HepG2 (cell line): Measurements from ENCODE around the gene ZFHX3. TPM values are rescaled to one million over a fixed set of nuclear protein-coding genes. Genes with fewer than 3 reads are reported as not detected.

Experiments
- ARID5B ChIP-seq: IDR thresholded peaks from 2 replicates; pipeline ENCODE4 v1.4.0; 2020; ENCODE audit warnings: mild to moderate bottlenecking, missing genetic modification reagents
- ATF7 ChIP-seq, 2 experiments: fragments of 450-650 bp in 1 of 2; sonication (generic) in 1 of 2; formaldehyde crosslinking in 1 of 2; IDR thresholded peaks; 2 replicates each; pipeline versions ENCODE4 v1.4.0 to v1.6.1; 2016 to 2020; ENCODE audit warnings: antibody characterized with exemption in 1 of 2, mild to moderate bottlenecking in 1 of 2, missing genetic modification reagents in 1 of 2
- BRCA1 ChIP-seq: sonication (generic); formaldehyde crosslinking; IDR thresholded peaks from 2 replicates; pipeline ENCODE4 v1.4.0; 2020; ENCODE audit warnings: missing genetic modification reagents
- CREB1 ChIP-seq, 2 experiments: fragments of 450-650 bp in 1 of 2; IDR thresholded peaks; 2 replicates each; pipeline ENCODE4 v1.6.1; 2016 to 2017; ENCODE audit warnings: control low read depth in 1 of 2, mild to moderate bottlenecking in 1 of 2, missing compliant biosample characterization in 1 of 2, missing genetic modification characterization in 1 of 2
- DR1 ChIP-seq: sonication (generic); formaldehyde crosslinking; IDR thresholded peaks from 2 replicates; pipeline ENCODE4 v1.8.0; 2021; ENCODE audit warnings: mild to moderate bottlenecking, missing genetic modification reagents, inconsistent platforms
- HNF1B ChIP-seq: sonication (generic); formaldehyde crosslinking; IDR thresholded peaks from 2 replicates; pipeline ENCODE4 v1.5.1; 2020; ENCODE audit warnings: mild to moderate bottlenecking, moderate library complexity, missing genetic modification reagents
- IKZF5 ChIP-seq: IDR thresholded peaks from 2 replicates; pipeline ENCODE4 v1.6.1; 2018; ENCODE audit warnings: missing genetic modification reagents, mild to moderate bottlenecking, missing compliant biosample characterization
- KDM4B ChIP-seq: sonication (generic); formaldehyde crosslinking; IDR thresholded peaks from 2 replicates; pipeline ENCODE4 v1.4.0; 2020; ENCODE audit warnings: missing genetic modification reagents
- POLR2G ChIP-seq: fragments of 200-400 bp; formaldehyde crosslinking; IDR thresholded peaks from 2 replicates; pipeline ENCODE4 v1.6.1; 2018; ENCODE audit warnings: mild to moderate bottlenecking, low read depth, low read length, moderate library complexity
- ZBTB10 ChIP-seq: sonication (generic); formaldehyde crosslinking; IDR thresholded peaks from 2 replicates; pipeline ENCODE4 v1.4.0; 2020; ENCODE audit warnings: missing genetic modification reagents, borderline replicate concordance
- ZEB1 ChIP-seq: IDR thresholded peaks from 2 replicates; pipeline ENCODE4 v1.6.1; 2012; ENCODE audit warnings: mild to moderate bottlenecking, low read depth, inconsistent platforms; ENCODE audit not compliant: insufficient replicate concordance
- ZNF101 ChIP-seq: sonication (generic); formaldehyde crosslinking; IDR thresholded peaks from 2 replicates; pipeline ENCODE4 v1.4.0; 2020; ENCODE audit warnings: mild to moderate bottlenecking, low read depth, missing genetic modification reagents, borderline replicate concordance
- ZNF543 ChIP-seq: sonication (generic); formaldehyde crosslinking; IDR thresholded peaks from 2 replicates; pipeline ENCODE4 v1.4.0; 2020; ENCODE audit warnings: mild to moderate bottlenecking, missing genetic modification reagents
- ZNF552 ChIP-seq: sonication (generic); formaldehyde crosslinking; IDR thresholded peaks from 2 replicates; pipeline ENCODE4 v1.9.0; 2022; ENCODE audit warnings: missing genetic modification reagents, mild to moderate bottlenecking, borderline replicate concordance
- ZNF678 ChIP-seq: sonication (generic); formaldehyde crosslinking; IDR thresholded peaks from 2 replicates; pipeline ENCODE4 v1.4.0; 2020; ENCODE audit warnings: mild to moderate bottlenecking, missing genetic modification reagents
- ZNF773 ChIP-seq: sonication (generic); formaldehyde crosslinking; IDR thresholded peaks from 2 replicates; pipeline ENCODE4 v1.4.0; 2020; ENCODE audit warnings: missing genetic modification reagents, borderline replicate concordance
- polyA plus RNA-seq, 8 experiments: library from polyadenylated mRNA; depleted of rRNA in 3 of 8; stranded (reverse) in 7 of 8; unstranded in 1 of 8; fragments of >200 nt; fragmentation: Illumina TruSeq in 4 of 8; extraction: Trizol in 4 of 8; gene quantifications; 2 replicates each; pipeline versions ENCODE4 v1.2.1 to v1.2.3, GENCODE V29; 2011 to 2016; ENCODE audit warnings: low read depth in 4 of 8, missing spikeins in 1 of 8, mixed read lengths in 1 of 8; ENCODE audit not compliant: insufficient read depth in 1 of 8
- total RNA-seq, 5 experiments: library from RNA; depleted of rRNA; stranded (reverse); fragments of >200 nt; fragmentation: Illumina TruSeq; extraction: Trizol; gene quantifications; 2 replicates each; pipeline ENCODE4 v1.2.3, GENCODE V29; 2016; ENCODE audit warnings: low read depth in 1 of 5

ZFHX3 gene
- total and polyA plus RNA-seq, 2 of the 13 experiments (the other 11 are each of a cell fraction or from before 2014, with no cell fraction given): 5.0 to 6.0 TPM

DNA sequence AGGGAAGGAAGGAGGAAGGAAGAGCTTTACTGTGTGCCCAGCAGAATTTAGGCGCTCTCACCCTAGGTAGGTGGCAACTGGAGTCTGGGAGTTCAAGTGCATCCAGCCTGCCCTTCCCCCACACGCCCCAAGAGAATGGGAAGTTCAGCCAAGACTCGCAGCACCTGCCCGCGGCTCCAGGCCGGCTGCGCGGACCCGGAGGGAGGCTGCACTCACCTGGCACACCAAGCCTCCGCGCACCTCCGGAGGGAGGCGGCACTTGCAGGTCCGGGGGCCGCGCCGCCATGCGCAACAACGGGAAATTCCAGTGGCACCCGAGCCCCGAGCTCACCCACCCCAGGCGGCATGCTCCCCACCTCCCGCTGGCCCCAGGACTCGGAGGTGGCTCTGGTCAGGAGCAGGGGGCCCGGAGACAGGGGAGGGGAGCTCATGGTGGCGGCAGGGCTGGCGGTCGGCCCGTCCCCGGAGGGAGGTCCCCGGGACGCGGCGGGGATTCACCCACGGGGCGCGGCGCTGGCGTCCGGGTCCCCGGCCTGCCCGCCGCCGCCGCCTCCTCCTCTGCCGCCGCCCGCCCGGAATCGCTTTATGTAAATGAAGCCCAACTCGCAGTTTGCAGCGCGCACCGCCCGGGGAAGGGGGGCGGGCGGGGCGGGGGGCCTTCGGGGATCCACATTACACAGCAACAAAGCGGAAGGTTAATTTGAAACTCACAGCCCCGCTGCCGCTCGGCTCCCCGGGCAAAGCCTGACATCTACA, at the start of gene ZFHX3 (continued):
- TF ChIP-seq DR1 (no peak), ARID5B (CRISPR knock-in tag) (peak; percentile 67), ZNF101 (no peak), CREB1 (IDR thresholded peaks at IDR 0.05) (no peak), CREB1 (CRISPR knock-in tag; IDR thresholded peaks at IDR 0.05) (no peak), ZNF773 (peak; percentile 64; the same call in 1 of the 2 replicates), BRCA1 (no peak), ZEB1 (no peak), KDM4B (peak; percentile 15; the same call in 1 of the 2 replicates), IKZF5 (CRISPR knock-in tag) (0 out of 2 replicates have a peak, but pooled peaks have one; percentile 51), ZBTB10 (CRISPR knock-in tag) (no peak), HNF1B (0 out of 2 replicates have a peak, but pooled peaks have one; percentile 11), ZNF678 (CRISPR knock-in tag) (peak; percentile 79; the same call in 1 of the 2 replicates), ATF7 (IDR thresholded peaks at IDR 0.05) (no peak), ATF7 (CRISPR knock-in tag; IDR thresholded peaks at IDR 0.05) (no peak), ZNF552 (CRISPR knock-in tag) (peak; percentile 74; the same call in 1 of the 2 replicates), POLR2G (0 out of 2 replicates have a peak, but pooled peaks have one; percentile 40), ZNF543 (CRISPR knock-in tag) (peak; percentile 69)
